ENCODE results near the gene C12orf50. TPM values are rescaled to one million over a fixed set of nuclear protein-coding genes. Genes with fewer than 3 reads are reported as not detected.
"Not testable (repeated sequence)": the region's sequence is repeated elsewhere in the genome, so short reads cannot be mapped to it uniquely, and the experiment has no call there.

The C12orf50 gene
- not detected for total RNA-seq

DNA sequence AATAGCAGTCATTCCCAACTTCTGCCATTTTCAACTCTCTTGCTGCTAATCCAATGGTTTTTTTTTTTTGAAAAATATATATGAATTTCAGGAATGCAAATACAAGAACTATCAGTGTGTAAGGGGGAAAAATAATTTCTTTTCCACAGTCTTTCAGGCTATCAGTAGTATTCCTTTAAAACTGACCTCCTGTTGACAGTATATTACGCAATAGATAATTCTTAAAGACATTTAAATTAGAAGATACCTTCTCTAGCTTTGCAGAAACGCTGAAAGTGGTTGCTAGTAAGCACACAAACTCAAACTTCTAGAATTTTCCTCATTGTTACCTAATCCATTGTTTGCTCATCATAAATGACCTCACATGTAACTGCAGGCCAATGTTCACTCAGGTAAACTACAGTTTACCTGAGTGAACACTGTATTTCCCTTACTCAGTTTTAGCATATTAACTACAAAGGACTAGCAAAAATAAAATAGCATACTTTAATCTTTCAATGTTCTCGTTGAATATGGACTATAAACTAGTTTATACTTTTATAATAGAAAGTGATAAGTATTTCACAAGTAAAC lies at the start of gene C12orf50:
Gene C12orf50, minus strand, starts transcription at position 309 of the 573 bp plus-strand sequence. CDS start 2,439 bp downstream, outside the sequence.
- DNase-seq = no peak

- peak; percentile 1 for DNase-seq
Observed at GRCh38 chr12:88067301-88067700, 38.1 kb upstream of the C12orf50 start.

DNA sequence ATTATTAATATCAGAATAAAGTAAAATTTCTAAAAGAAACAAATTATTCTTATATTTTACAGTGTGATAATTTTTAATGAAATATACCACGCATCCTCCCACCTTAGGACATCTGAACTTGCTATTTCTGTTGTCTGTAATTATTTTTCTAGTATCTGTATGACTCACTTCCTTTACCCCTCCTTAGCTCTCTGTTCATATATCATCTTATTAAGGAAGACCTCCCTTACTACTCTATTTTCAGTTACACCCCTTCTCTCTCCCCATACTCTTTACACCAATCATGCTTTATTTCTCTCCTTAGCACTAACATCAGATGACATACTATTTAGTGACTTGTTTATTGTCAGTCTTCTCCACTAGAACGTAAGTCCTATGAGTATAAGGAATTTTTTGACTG lies 34.2 kb upstream of the C12orf50 start:
- no peak for DNase-seq

GRCh38 chr12:88062474-88062873 lies 33.3 kb upstream of the C12orf50 start:
- DNase-seq = no peak

DNA sequence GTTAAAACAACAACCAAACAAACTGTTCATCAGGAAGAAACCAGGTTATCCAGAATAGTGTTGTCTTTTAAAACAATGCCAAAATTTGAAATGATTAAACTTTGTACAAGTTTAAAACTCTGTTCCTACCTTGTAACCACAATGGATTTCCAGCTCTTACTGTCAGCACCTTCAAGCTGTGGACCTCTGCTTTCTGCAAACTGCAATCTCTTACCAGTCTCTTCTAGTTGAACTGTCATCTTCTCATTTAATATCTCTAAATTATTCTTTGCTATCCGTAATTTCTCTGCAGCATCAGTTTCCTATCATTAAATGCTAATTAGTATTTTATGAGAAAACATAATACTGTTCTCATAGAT lies 29.5 kb upstream of the C12orf50 start:
- DNase-seq = no peak

DNA sequence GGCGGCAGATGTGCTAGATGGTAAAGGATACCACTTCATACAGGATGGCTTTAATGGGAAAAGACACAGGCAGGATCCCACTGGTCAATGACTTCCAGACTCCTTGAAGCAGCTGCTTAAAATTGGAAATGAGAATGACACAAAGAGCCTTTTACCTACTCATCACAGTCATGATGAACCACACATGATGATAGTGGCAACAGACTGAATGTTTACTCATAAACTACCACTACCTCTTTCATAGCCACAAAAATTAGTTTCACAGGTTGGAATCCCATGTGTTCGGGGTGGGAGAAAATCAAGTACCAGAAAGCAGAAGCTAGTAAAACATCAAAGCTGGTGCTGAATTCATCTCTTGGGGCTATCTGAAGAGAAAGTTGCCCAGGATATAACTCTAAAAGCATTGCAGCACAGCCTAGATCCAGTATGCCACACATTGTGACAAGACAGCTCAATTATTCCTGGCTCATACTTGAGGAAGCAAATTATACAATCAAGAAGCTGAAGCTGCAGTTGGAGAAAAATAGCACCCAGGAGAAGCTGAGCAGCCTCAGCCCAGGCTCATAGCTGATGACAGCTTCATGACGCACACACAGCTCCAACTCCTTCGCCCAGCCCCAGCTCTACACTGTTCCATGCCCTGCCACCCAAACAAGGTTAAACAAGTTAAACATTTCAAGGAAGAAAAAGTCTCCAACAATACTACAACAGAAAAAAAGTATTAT lies 29.0 kb upstream of the C12orf50 start:
- DNase-seq = peak; percentile 19

DNA sequence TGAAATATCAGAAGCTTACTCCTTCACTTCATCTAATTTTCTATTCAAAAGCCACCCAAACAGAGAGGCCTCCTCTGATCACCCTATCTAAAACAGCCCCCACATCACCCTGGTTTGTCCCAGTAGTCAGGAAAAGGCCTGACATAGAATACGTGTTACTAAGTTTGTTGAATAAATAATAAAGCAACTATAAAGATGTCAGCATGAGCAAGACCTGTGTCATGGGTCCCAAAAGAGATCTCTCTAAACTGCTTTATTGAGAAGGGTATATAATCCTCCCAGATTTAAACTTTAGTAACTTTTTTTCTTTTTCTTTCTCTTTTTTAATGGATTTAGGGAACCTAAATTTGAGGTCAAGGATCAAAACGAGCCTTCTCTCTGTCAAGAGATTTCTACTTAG lies 27.4 kb upstream of the C12orf50 start:
- no peak for DNase-seq

DNA sequence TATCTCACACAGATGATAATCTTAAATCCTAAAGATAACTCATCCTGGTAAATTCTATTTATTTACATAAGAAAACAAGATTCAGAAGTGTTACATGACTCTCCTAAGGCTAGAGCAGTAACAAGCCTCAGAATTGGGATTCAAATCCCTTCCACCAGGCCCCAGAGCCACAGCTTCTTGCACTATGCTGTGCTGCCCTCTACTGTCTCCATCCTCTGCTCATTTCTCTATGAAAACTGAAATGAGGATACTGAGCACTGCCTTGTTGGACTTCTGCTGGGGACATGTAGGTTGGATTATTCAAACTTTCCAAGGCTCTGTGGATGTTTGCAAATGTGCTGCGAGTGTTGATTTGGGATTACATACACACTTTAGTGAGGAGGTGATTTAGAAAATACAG lies 23.5 kb upstream of the C12orf50 start:
- DNase-seq = peak; percentile 10

GRCh38 chr12:88044035-88044434 lies 14.8 kb upstream of the C12orf50 start:
- no peak for DNase-seq

- no peak for DNase-seq
Observed at GRCh38 chr12:88037770-88038169, 8.6 kb upstream of the C12orf50 start.

DNA sequence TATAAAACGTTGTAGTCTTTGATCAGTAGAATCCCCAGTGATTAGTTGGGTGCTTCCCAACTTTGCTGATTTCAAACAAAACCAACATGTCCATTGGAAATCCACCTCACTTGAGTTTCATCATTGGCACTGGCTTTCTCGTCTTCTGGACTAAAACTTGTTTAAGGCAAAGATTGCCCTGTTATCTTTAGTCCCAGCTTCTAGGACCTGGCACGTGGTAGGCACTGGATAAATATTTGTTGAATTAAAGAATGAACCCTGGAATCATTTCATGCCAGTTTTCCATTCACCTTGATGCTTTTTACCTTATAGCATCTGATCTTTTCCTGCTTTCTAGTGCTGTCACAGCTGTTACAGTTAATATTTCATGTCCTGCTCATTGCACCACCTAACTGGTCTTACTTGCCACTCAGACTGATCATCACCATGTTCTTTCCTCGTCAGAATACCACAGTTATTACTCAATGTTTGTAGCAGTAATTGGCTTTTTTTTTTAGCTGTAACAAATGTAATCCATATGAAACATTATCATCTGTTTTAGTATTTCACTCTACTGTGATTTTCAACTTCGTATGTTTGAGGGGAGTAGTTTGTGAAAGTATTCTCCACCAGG lies 7.3 kb upstream of the C12orf50 start:
- DNase-seq = no peak

GRCh38 chr12:88035907-88036289 lies 6.7 kb upstream of the C12orf50 start:
- DNase-seq = no peak

DNA sequence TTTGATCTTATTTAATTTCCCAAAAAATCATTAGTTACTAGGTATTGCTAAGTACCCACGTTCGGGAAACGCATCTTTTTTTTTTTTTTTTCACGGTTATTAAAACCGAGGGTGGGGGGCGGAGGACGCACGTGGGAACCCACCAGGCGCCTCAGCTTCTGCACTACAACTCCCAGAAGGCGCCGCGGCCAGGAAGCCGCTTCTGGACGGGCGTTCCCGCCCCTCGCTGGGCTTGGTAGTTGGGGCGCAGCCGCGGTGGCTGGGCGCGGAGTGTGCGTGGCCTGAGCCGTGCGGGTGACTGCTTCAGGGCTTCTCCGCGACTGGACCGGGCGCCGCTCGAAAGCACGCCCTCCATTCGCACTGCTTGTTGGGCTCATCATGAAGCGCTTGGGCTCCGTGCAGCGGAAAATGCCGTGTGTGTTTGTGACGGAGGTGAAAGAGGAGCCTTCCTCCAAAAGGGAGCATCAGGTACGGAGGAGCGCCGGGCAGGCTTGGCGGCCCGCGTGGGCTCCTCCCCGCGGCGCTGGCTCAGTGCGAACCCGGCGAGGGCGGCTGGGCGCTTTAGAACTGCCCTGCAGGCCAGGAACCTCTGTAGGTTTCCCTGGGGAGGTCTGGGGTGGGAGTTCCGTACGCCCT lies 6.2 kb upstream of the C12orf50 start:
- peak; percentile 91 for DNase-seq

DNA sequence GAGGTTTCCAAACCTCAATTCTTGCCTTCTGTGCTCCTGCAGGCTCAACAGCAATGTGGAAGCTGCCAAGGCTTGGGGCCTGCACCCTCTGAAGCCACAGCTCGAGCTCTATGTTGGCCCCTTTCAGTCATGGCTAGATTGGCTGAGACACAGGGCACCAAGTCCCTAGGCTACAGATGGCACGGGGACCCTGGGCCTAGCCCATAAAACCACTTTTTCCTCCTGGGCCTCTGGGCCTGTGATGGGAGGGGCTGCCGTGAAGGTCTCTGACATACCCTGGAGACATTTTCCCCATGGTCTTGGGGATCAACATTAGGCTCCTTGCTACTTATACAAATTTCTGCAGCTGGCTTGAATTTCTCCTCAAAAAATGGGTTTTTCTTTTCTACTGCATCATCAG lies 2.0 kb upstream of the C12orf50 start:
- not testable (repeated sequence) for DNase-seq

DNA sequence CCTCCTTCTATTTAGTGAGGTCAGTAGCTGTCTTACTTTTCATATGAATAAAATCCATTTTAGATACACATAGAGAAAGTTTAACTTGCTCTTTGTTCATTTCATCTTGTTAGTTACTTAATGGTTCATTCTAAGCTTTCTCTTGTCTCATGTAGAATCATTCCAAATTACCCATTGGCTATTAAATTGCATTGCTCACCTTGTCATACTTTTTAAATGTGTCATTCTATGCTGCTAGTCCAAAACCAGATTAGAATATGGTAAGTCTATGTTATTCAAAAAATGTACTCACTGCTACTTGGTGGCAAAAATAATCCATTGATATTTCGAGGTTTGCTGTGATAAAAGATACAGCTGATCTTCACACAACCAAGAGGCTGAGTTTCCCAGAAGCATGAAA lies 3.0 kb downstream of the C12orf50 start:
- DNase-seq = no peak

- DNase-seq = no peak
Observed at GRCh38 chr12:88017964-88018363, 11.2 kb downstream of the C12orf50 start.

GRCh38 chr12:88015825-88016224 lies 13.4 kb downstream of the C12orf50 start:
- DNase-seq = no peak

DNA sequence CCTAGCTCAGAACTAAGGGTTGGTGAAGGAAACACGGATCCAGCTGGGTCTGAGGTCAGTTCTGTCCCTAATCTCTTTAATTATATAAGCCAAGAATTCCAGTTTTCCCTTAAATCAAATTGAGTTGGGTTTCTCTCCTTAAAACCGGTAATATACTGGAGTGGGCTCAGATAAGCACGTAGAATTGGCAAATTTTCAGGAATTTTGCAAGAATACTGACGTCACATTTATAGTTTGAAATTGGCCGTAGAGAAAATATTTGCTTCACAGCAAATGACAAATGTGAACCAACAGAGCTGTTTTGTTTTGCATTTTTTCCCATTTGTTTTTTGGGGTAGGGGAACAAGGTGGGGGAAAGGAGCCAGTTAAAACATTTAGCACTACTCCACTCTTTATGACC lies 17.4 kb downstream of the C12orf50 start:
- DNase-seq = no peak

- no peak for DNase-seq
Observed at GRCh38 chr12:88006351-88006750, 22.9 kb downstream of the C12orf50 start.

DNA sequence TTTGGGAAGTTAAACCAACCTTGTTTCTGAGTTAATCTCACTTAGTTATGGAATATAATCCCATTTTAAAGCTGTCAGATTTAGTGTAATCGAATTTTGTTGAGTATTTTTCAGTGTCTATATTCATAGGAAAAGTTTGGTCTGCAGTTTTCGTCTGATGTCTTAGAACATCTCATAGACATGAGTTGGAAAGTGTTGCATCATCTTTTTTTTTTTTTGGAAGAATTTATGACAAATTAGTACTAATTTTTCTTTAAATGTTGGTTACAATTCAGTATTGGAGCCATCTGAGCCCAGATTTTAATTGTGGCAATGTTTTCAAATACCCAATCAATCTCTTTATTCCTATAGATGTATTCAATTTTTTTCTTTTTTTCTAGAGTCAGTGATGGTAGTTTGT lies 27.9 kb downstream of the C12orf50 start:
- DNase-seq = no peak

GRCh38 chr12:87995581-87996178 lies 33.5 kb downstream of the C12orf50 start:
- peak; percentile 55 for DNase-seq

DNA sequence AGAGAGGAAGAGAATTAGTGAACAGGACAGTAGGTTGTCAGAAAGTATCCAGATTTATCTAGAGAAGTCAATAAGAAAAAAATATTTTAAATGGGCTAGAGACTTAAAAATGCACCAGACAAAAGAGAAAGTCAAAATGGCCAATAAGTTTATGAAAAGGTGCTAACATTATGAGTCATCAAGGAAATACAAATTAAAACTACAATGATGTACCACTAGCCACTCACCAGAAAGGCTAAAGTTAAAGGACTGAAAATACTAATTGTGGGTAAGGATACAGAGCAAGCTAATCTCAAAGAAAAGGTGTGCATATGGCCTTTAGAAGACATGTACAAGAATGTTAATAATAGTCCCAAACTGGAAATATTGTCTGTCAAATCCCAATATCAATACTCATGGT lies 37.7 kb downstream of the C12orf50 start:
- no peak for DNase-seq

DNA sequence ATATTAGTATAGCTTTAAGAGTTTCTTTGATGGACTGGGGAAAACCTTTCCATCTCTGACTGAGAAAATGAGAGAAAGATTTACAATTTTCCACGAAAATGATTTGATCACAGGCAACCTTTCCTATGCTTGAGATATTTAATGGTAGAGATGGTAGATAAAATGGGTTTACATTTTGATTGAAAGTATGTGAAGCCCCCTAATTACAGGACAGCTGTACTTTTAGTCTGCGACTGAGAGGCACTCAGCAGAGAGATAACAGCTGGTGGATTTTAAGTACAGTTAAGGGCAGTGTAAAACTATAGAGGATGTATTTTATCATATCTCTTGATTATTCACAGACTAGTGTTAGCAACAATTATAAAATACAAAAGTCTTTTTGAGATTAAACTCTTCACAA lies 40.7 kb downstream of the C12orf50 start:
- no peak for DNase-seq
